Coronary artery (tissue), 2 donors: ENCODE results near the gene GAGE2A.
"Not testable (repeated sequence)": the region's sequence is repeated elsewhere in the genome, so short reads cannot be mapped to it uniquely, and the experiment has no call there.

Experiments used
- DNase-seq: peaks from one replicate; pipeline ENCODE4 v3.0.0-alpha.2; 2017; ENCODE audit warnings: low spot score
- H3K27ac ChIP-seq, 2 donors: fragments of 200-600 bp; sonication (generic); one replicate each; pipeline ENCODE4 v1.5.1; 2016 to 2019
- H3K4me3 ChIP-seq: fragments of 200-600 bp; sonication (generic); 2 replicates; pipeline ENCODE4 v1.5.1; 2016; ENCODE audit warnings: mild to moderate bottlenecking, moderate library complexity
- CTCF ChIP-seq: fragments of 200-600 bp; sonication (generic); IDR thresholded peaks from one replicate; pipeline ENCODE4 v1.5.1; 2019; ENCODE audit warnings: antibody characterized with exemption

GAGE2A gene

GRCh38 chrX:49589196-49589595 is at the start of gene GAGE2A:
Gene GAGE2A, plus strand, starts transcription at chrX:49589496. Its CDS starts 1,155 bp downstream, at chrX:49590651.
- H3K4me3 ChIP-seq, H3K27ac ChIP-seq, DNase-seq: not testable (repeated sequence)

GRCh38 chrX:49541433-49541832 is 47.9 kb upstream of the GAGE2A start, which contains the start of gene GAGE12D:
Gene GAGE12D, plus strand, starts transcription at chrX:49541733. Its CDS starts 1,155 bp downstream, at chrX:49542888.
- not testable (repeated sequence) for H3K27ac ChIP-seq, DNase-seq, H3K4me3 ChIP-seq

GRCh38 chrX:49550989-49551388 is 38.3 kb upstream of the GAGE2A start, which contains the start of gene GAGE12E:
Gene GAGE12E, plus strand, starts transcription at chrX:49551289. Its CDS starts 1,155 bp downstream, at chrX:49552444.
- H3K27ac ChIP-seq, DNase-seq, H3K4me3 ChIP-seq: not testable (repeated sequence)

GRCh38 chrX:49560542-49560941 is 28.8 kb upstream of the GAGE2A start, which contains the start of gene GAGE12F:
Gene GAGE12F, plus strand, starts transcription at chrX:49560842. Its CDS starts 1,155 bp downstream, at chrX:49561997.
- not testable (repeated sequence) for H3K4me3 ChIP-seq, H3K27ac ChIP-seq, DNase-seq

GRCh38 chrX:49568728-49569127 is 20.6 kb upstream of the GAGE2A start:
- not testable (repeated sequence) for DNase-seq, H3K4me3 ChIP-seq, H3K27ac ChIP-seq

GRCh38 chrX:49569152-49569551 is 20.1 kb upstream of the GAGE2A start:
- not testable (repeated sequence) for DNase-seq, H3K4me3 ChIP-seq, H3K27ac ChIP-seq

GRCh38 chrX:49570100-49570499 is 19.2 kb upstream of the GAGE2A start, which contains the start of gene GAGE12G:
Gene GAGE12G, plus strand, starts transcription at chrX:49570400. Its CDS starts 1,155 bp downstream, at chrX:49571555.
- not testable (repeated sequence) for H3K4me3 ChIP-seq, DNase-seq, H3K27ac ChIP-seq

GRCh38 chrX:49579649-49580048 is 9.6 kb upstream of the GAGE2A start, which contains the start of gene GAGE12H:
Gene GAGE12H, plus strand, starts transcription at chrX:49579949. Its CDS starts 1,155 bp downstream, at chrX:49581104.
- not testable (repeated sequence) for H3K27ac ChIP-seq, DNase-seq, H3K4me3 ChIP-seq

GRCh38 chrX:49589769-49590478 is 628 bp downstream of the GAGE2A start:
- H3K27ac ChIP-seq, DNase-seq, H3K4me3 ChIP-seq: not testable (repeated sequence)

- H3K27ac ChIP-seq, DNase-seq, H3K4me3 ChIP-seq: not testable (repeated sequence)
Measured at GRCh38 chrX:49590488-49590887, 1.2 kb downstream of the GAGE2A start.

- not testable (repeated sequence) for H3K27ac ChIP-seq, H3K4me3 ChIP-seq
Measured at GRCh38 chrX:49598720-49599119, 9.4 kb downstream of the GAGE2A start, which contains the start of gene GAGE1. Gene GAGE1, plus strand, starts transcription at chrX:49599020. Its CDS starts 1,155 bp downstream, at chrX:49600175.

GRCh38 chrX:49610718-49611310 is 21.5 kb downstream of the GAGE2A start:
- no peak overlapping the region for H3K27ac ChIP-seq
- no peak overlapping the region for H3K4me3 ChIP-seq
- no peak for DNase-seq
- TF ChIP-seq CTCF: no peak

More at GRCh38 chrX:49598720-49599119, 9.4 kb downstream of the GAGE2A start, which contains the start of gene GAGE1:
- DNase-seq: not testable (repeated sequence)

- no peak for DNase-seq
- H3K4me3 ChIP-seq: no peak overlapping the region
- TF ChIP-seq CTCF: no peak
- H3K27ac ChIP-seq: no peak overlapping the region
Measured at GRCh38 chrX:49618574-49618973, 29.3 kb downstream of the GAGE2A start.
